HFFc6 (cell line): ENCODE measurements around the gene SLC4A5. TPM values are rescaled to one million over a fixed set of nuclear protein-coding genes. Genes with fewer than 3 reads are reported as not detected.
A peak's percentile ranks its signal among the peaks of the same experiment; 100 is the strongest.

Experiments used
- DNase-seq: peaks from one replicate; pipeline ENCODE4 v3.0.0-alpha.2; 2018
- H3K27ac Mint-ChIP-seq: 2 replicates; pipeline ENCODE4 v1.8.0; 2020; ENCODE audit warnings: mild to moderate bottlenecking, mixed read lengths
- H3K27me3 Mint-ChIP-seq: 2 replicates; pipeline ENCODE4 v1.8.0; 2021; ENCODE audit warnings: mild to moderate bottlenecking, moderate library complexity, mixed read lengths; ENCODE audit not compliant: insufficient read depth
- H3K36me3 Mint-ChIP-seq: 2 replicates; pipeline ENCODE4 v1.8.0; 2021; ENCODE audit warnings: low read depth, mixed read lengths
- H3K4me1 Mint-ChIP-seq: 2 replicates; pipeline ENCODE4 v1.8.0; 2020; ENCODE audit warnings: low read depth, mixed read lengths
- H3K4me3 Mint-ChIP-seq: 2 replicates; pipeline ENCODE4 v1.8.0; 2020; ENCODE audit warnings: mild to moderate bottlenecking, moderate library complexity, mixed read lengths
- H3K9me3 Mint-ChIP-seq: 2 replicates; pipeline ENCODE4 v1.8.0; 2020; ENCODE audit warnings: mild to moderate bottlenecking, mixed read lengths
- CTCF ChIP-seq: fragments of 200-600 bp; sonication (generic); IDR thresholded peaks from 2 replicates; pipeline ENCODE4 v1.5.0; 2021; ENCODE audit warnings: antibody characterized with exemption, mild to moderate bottlenecking
- total RNA-seq, 6 experiments: library from RNA; stranded (reverse); fragmentation: NEBNext Ultra II Directional; extraction: Animal tissue kit (Norgen Biotek cat#: 25700); gene quantifications; 2 replicates in 1 of 6; 3 replicates in 5 of 6; pipeline ENCODE4 v1.2.3, GENCODE V29; 2021

SLC4A5 gene
- total RNA-seq, 6 experiments from 2014 or later = 0.19 to 0.40 (median 0.31) TPM; not detected in 3

- no peaks in the 10 kb centered on the region for H3K4me1 Mint-ChIP-seq
- peaks cover 1% of the 10 kb centered on the region for H3K27me3 Mint-ChIP-seq
- peaks cover 53% of the 10 kb centered on the region for H3K36me3 Mint-ChIP-seq
- H3K4me3 Mint-ChIP-seq = no peak overlapping the region
- no peak for TF ChIP-seq CTCF
- DNase-seq = no peak
- H3K9me3 Mint-ChIP-seq = no peaks in the 10 kb centered on the region
- no peak overlapping the region for H3K27ac Mint-ChIP-seq
These were observed 22.8 kb upstream of the SLC4A5 start for GRCh38 chr2:74366036-74366435.

GRCh38 chr2:74364533-74365505 is 21.6 kb upstream of the SLC4A5 start:
- no peak for DNase-seq
- Mint-ChIP-seq H3K27ac (0 out of 2 replicates have a peak overlapping the region, but pooled peaks have one; percentile 16), H3K36me3 (peaks cover 41% of the 10 kb centered on the region), H3K27me3 (peaks cover 1% of the 10 kb centered on the region), H3K4me3 (no peak overlapping the region), H3K4me1 (no peaks in the 10 kb centered on the region), H3K9me3 (no peaks in the 10 kb centered on the region)
- no peak for TF ChIP-seq CTCF

DNA sequence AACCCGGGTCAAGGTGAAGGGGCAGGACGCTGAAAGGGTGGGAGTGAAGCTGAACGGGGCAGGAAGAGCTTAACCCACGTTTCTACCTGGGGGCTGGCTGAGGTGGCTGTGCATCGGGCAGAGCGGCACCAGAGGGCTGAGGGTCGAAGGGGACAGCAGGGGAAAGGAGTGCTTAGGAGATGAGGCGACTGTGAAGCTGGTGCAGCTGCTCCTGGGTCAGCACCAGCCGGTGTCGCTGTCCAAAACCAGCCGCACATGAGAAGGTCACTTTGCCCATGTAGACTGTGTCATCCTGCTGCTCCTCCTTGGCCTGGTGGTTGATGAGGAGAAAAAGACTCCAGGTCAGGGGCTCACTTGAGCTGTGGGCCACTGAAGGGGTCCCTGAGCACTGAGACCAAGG is 18.1 kb upstream of the SLC4A5 start:
- Mint-ChIP-seq H3K27ac (no peak overlapping the region), H3K4me1 (no peaks in the 10 kb centered on the region), H3K27me3 (peaks cover 1% of the 10 kb centered on the region), H3K9me3 (no peaks in the 10 kb centered on the region), H3K36me3 (peaks cover 32% of the 10 kb centered on the region), H3K4me3 (no peak overlapping the region)
- TF ChIP-seq CTCF = no peak
- no peak for DNase-seq

DNA sequence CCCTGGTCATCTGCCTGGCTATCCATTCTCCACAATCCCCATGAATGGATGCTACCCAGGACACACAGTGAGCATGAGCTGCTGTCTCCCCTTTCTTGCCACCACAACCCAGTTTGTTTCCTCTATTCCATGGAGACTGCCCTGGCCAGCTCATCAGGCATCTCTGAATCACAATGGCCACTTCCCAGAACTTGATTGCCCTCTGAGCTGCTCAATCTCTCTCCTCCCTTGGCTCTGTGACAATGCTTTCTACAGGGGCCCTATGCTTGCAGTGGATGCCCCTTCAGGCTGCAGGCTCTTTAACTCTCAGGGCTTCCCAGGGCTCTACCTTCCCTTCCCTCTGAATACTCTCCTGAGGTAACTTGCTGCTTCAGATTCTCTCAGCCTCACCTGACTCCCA is 14.4 kb upstream of the SLC4A5 start:
- no peaks in the 10 kb centered on the region for H3K4me1 Mint-ChIP-seq
- TF ChIP-seq CTCF = no peak
- H3K4me3 Mint-ChIP-seq = no peak overlapping the region
- no peaks in the 10 kb centered on the region for H3K9me3 Mint-ChIP-seq
- no peak for DNase-seq
- H3K27me3 Mint-ChIP-seq = no peaks in the 10 kb centered on the region; the same call in 1 of the 2 replicates
- peaks cover 26% of the 10 kb centered on the region for H3K36me3 Mint-ChIP-seq
- peak overlapping the region; percentile 73 for H3K27ac Mint-ChIP-seq

- TF ChIP-seq CTCF = no peak
- Mint-ChIP-seq H3K4me1 (no peaks in the 10 kb centered on the region), H3K4me3 (no peak overlapping the region), H3K36me3 (no peaks in the 10 kb centered on the region), H3K9me3 (no peaks in the 10 kb centered on the region), H3K27me3 (peaks cover 6% of the 10 kb centered on the region), H3K27ac (no peak overlapping the region)
- no peak for DNase-seq
These were observed 6.7 kb upstream of the SLC4A5 start for GRCh38 chr2:74349889-74350288.
